Loucy (cell line): ENCODE data around the gene BCL2.

Experiments used
- EZH2phosphoT487 ChIP-seq: fragments of 200-600 bp; IDR thresholded peaks from 2 replicates; pipeline ENCODE4 v1.6.1; 2018; ENCODE audit warnings: antibody characterized with exemption, mild to moderate bottlenecking, moderate library complexity, borderline replicate concordance
- TF ChIP-seq, protein P1 (sequence below): fragments of 200-600 bp; sonication (generic); conservative IDR thresholded peaks from 2 replicates; pipeline ENCODE4 v1.5.1; 2014; ENCODE audit warnings: mild to moderate bottlenecking, antibody characterized with exemption, low read length

DNA sequence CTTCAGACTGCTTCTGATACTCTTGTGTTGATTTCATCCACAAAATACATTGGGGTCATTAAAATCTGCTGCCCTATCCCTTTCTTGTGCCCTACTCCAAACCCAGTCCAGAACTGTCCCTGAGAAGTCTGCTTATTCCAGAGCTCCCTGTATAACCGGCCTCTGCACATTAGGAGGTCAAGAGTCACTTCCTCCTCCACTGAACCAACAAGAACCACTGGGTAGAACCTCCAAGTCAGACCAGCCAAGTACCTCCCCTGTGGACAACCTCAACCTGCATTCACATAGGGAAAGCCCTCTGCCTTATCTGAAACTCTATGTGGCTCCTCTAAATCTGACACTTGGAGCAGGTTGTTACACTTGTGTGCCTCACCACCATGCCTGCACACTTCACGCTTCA is 25.3 kb upstream of the BCL2 start:
- TF ChIP-seq, protein P1, sequence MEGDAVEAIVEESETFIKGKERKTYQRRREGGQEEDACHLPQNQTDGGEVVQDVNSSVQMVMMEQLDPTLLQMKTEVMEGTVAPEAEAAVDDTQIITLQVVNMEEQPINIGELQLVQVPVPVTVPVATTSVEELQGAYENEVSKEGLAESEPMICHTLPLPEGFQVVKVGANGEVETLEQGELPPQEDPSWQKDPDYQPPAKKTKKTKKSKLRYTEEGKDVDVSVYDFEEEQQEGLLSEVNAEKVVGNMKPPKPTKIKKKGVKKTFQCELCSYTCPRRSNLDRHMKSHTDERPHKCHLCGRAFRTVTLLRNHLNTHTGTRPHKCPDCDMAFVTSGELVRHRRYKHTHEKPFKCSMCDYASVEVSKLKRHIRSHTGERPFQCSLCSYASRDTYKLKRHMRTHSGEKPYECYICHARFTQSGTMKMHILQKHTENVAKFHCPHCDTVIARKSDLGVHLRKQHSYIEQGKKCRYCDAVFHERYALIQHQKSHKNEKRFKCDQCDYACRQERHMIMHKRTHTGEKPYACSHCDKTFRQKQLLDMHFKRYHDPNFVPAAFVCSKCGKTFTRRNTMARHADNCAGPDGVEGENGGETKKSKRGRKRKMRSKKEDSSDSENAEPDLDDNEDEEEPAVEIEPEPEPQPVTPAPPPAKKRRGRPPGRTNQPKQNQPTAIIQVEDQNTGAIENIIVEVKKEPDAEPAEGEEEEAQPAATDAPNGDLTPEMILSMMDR, result no peak
- no peak for TF ChIP-seq EZH2phosphoT487
